ENCODE results near the gene MICALL2.

MICALL2 gene

GRCh38 chr7:1392556-1392955, 66.7 kb downstream of the MICALL2 start:
- DNase-seq (ENCODE audit: low read depth): no peak

- DNase-seq (ENCODE audit: low read depth): no peak
These were observed 67.8 kb downstream of the MICALL2 start for GRCh38 chr7:1391449-1391848.

- no peak for DNase-seq (ENCODE audit: low read depth)
These were observed 70.5 kb downstream of the MICALL2 start for GRCh38 chr7:1388703-1389335.

- DNase-seq (ENCODE audit: low read depth): no peak
These were observed 71.1 kb downstream of the MICALL2 start for GRCh38 chr7:1388021-1388702.

DNA sequence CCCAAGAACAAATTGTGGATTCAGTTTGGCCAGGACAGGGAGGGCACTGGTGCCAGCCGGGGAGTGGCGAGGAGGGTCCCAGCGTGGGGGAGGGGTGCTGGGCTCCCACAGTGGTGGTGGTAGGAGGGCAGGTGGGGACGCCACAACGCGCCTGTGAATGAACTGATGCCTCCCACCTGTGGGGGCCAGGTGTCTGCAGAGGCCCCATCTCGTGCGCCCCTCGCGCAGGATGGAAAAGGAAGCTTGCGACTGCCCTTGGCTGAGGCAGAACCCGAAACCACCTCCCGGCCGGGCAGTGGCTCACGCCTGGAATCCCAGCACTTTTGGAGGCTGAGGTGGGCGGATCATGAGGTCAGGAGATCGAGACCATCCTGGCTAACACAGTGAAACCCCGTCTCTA, 72.0 kb downstream of the MICALL2 start:
- DNase-seq (ENCODE audit: low read depth): no peak

DNA sequence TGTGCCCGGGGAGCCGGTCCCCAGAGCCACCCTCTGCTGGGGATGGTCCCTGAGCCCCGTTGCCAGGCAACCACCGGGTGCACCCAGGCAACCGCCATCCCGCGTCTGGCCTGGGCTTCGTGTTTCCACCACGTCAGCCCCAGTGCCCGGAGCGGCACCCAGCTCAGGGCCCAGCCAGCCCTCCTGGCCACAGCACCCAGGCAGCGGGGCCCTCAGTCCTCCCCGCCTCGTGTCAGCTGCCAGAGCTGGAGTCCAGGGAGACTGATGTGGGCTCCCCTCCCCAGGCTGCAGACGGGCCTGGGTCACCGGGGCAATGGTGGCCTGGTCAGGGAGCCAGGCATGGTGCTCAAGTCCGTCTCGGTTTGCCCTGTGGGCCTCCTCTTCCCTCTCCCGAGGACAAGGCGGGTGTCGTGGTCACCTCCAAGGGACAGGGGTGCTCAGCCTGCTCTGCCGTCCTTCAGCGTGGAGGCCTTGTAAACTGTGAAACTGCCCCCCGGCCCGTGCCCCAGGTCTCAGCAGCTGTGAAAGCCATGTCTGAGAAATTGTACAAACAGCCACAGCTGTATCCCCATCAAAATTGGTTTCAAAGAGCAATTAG, 72.5 kb downstream of the MICALL2 start:
- DNase-seq (ENCODE audit: low read depth): no peak

- no peak for DNase-seq (ENCODE audit: low read depth)
These were observed 73.3 kb downstream of the MICALL2 start for GRCh38 chr7:1385809-1386622.

GRCh38 chr7:1385086-1385808, 74.0 kb downstream of the MICALL2 start:
- no peak for DNase-seq (ENCODE audit: low read depth)
